GM10847 (cell line): ENCODE data around the gene ZSCAN5B.
"Not testable (repeated sequence)": the region's sequence is repeated elsewhere in the genome, so short reads cannot be mapped to it uniquely, and the experiment has no call there.

ENCODE experiments used
- POLR2A ChIP-seq: IDR thresholded peaks from 2 replicates; pipeline ENCODE4 v1.6.1; 2011; ENCODE audit not compliant: insufficient read length; ENCODE audit errors: extremely low read depth

Gene ZSCAN5B

GRCh38 chr19:56177564-56178243 lies 19.9 kb downstream of the ZSCAN5B start:
- no peak for TF ChIP-seq POLR2A

DNA sequence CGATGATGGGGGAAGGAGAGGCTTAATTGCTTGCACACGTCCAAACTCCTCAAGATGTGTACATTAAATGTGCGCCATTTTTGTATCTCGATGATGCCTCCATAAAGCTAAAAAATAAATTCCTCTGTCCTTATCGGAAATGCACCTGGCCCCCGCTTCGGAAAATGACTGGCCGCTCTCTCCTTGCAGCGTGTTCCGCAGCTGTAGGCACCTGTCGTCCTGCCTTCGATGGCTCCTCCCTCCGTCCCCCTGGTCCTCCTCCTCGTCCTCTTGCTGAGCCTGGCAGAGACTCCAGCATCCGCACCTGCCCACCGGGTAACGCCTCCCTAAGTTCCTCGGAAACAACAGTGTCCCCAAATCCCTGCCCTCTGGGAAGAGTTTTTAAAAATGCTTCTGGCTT lies 20.7 kb downstream of the ZSCAN5B start:
- no peak for TF ChIP-seq POLR2A

- TF ChIP-seq POLR2A, result not testable (repeated sequence)
Measured at GRCh38 chr19:56175861-56176307, 21.7 kb downstream of the ZSCAN5B start, which contains the start of gene GALP. Gene GALP (plus strand): TSS chr19:56176008. CDS start chr19:56177109, 1,101 bp downstream.

- TF ChIP-seq POLR2A, result no peak
Measured at GRCh38 chr19:56174550-56174949, 23.0 kb downstream of the ZSCAN5B start.

GRCh38 chr19:56174086-56174485 lies 23.5 kb downstream of the ZSCAN5B start:
- TF ChIP-seq POLR2A, result no peak

GRCh38 chr19:56170261-56170660 lies 27.3 kb downstream of the ZSCAN5B start:
- TF ChIP-seq POLR2A, result no peak

GRCh38 chr19:56167064-56167578 lies 30.5 kb downstream of the ZSCAN5B start:
- TF ChIP-seq POLR2A, result no peak

DNA sequence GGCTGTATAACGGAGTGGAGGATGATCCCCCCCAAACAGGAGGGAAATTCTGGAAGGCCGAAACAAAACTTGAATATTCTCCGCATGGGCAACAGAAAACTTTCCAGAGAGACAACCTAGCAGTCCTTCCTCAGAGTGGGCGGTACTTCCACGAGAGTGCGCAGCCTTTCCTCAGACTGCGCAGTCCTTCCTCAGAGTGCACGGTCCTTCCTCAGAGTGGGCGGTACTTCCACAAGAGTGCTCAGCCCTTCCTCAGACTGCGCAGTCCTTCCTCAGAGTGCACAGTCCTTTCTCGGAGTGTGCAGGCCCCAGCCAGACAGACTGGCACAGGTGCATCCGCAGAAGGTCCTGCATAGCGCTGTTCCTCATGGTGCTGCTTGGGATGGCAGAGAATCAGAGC lies 34.5 kb downstream of the ZSCAN5B start:
- no peak for TF ChIP-seq POLR2A

GRCh38 chr19:56162258-56162657 lies 35.3 kb downstream of the ZSCAN5B start:
- TF ChIP-seq POLR2A, result no peak

DNA sequence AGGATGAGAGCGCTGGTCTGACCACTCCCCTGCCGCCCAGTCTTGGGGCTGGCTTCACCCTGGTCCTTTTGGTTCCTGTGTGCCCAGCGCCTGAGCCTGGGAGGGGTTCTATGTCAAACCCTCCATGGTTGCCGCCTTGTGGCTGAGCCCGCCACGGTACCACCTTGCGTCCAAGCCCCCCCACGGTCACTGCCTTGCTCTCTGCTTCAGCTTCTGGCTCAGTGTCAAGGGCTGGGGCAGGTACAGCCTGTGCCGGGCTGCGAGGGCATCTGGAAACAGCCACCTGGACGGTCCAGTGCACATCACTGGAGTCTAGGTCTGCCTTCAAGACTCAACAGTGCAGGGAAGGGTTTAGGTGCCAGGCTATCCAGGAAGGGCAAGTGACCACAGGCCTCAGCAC lies 36.0 kb downstream of the ZSCAN5B start:
- no peak for TF ChIP-seq POLR2A

GRCh38 chr19:56159622-56160271 lies 37.8 kb downstream of the ZSCAN5B start:
- TF ChIP-seq POLR2A, result no peak

DNA sequence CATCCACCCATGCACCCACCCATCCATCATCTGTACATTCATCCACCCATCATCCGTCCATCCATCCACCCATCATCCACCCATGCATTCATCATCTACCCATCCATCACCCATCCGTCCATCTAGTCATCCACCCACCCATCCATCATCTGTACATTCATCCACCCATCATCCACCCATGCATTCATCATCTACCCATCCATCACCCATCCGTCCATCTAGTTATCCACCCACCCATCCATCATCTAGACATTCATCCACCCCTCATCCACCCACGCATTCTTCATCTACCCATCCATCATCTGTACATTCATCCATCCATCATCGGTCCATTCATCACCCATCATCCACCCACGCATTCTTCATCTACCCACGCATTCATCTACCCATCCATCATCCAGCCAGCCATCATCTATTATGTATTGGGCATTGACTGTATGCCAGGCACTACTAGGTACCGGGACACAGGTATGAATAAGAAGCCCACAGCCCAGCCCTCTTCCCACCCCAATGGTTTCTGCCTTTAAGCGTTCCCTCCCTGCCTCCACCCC lies 38.5 kb downstream of the ZSCAN5B start:
- TF ChIP-seq POLR2A, result no peak

DNA sequence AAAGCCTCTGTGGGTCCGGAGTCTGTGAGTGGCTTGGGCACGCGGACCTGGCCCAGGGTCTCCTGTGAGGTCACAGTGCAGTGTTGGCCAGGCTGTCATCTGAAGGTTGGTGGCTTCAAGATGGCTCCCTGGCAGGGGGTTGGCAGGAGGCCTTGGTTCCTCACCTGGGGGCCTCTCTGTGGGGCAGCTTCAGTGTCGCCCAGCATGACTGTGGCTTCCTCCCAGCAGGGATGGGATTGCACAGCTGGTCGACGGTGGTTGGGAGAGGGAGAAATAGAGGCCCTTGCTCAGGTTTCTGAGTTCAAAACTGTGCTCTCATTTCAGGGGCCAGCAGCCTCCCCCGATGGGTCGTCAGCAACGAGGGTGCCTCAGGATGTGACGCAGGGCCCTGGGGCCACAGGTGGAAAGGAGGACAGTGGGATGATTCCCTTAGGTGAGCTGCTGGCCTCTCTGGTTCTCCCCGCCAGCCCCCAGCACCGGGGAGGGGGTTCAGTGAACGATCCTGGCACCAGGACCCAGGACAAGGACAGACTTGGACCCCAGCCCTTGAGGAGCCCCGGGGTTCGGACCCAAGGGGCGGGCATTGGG lies 39.3 kb downstream of the ZSCAN5B start:
- no peak for TF ChIP-seq POLR2A

GRCh38 chr19:56156768-56157167 lies 40.8 kb downstream of the ZSCAN5B start:
- no peak for TF ChIP-seq POLR2A

- TF ChIP-seq POLR2A, result no peak
Measured at GRCh38 chr19:56155124-56155687, 42.4 kb downstream of the ZSCAN5B start.

GRCh38 chr19:56153507-56153906 lies 44.1 kb downstream of the ZSCAN5B start:
- no peak for TF ChIP-seq POLR2A

- TF ChIP-seq POLR2A, result no peak
Measured at GRCh38 chr19:56152644-56153043, 44.9 kb downstream of the ZSCAN5B start.
